GM18873 (cell line): ENCODE results near the gene INPP5A.
"Not testable (repeated sequence)": the region's sequence is repeated elsewhere in the genome, so short reads cannot be mapped to it uniquely, and the experiment has no call there.

ENCODE experiments used
- ATAC-seq: cut with Tn5 transposase; IDR thresholded peaks from one replicate; pipeline ENCODE4 v1.9.1; 2021; ENCODE audit warnings: mild to moderate bottlenecking, moderate library complexity, moderate number of reproducible peaks; ENCODE audit not compliant: unreplicated experiment, low FRiP score

The INPP5A gene

GRCh38 chr10:132546567-132547420 is 9.2 kb downstream of the INPP5A start:
- ATAC-seq = no peak

- no peak for ATAC-seq
Measured at GRCh38 chr10:132547421-132547861, 9.9 kb downstream of the INPP5A start.

- no peak for ATAC-seq
Measured at GRCh38 chr10:132548106-132548823, 10.7 kb downstream of the INPP5A start.

GRCh38 chr10:132548869-132549268 is 11.3 kb downstream of the INPP5A start:
- no peak for ATAC-seq

- ATAC-seq = no peak
Measured at GRCh38 chr10:132549371-132549770, 11.8 kb downstream of the INPP5A start.

GRCh38 chr10:132550366-132551092 is 12.9 kb downstream of the INPP5A start:
- ATAC-seq = no peak

GRCh38 chr10:132551093-132551807 is 13.7 kb downstream of the INPP5A start:
- peak; percentile 62 for ATAC-seq

GRCh38 chr10:132551808-132552130 is 14.2 kb downstream of the INPP5A start:
- no peak for ATAC-seq

GRCh38 chr10:132552635-132553034 is 15.0 kb downstream of the INPP5A start:
- not testable (repeated sequence) for ATAC-seq

- ATAC-seq = not testable (repeated sequence)
Measured at GRCh38 chr10:132553568-132553967, 16.0 kb downstream of the INPP5A start.

GRCh38 chr10:132554053-132554990 is 16.7 kb downstream of the INPP5A start:
- ATAC-seq = no peak

GRCh38 chr10:132554991-132555647 is 17.5 kb downstream of the INPP5A start:
- ATAC-seq = no peak

- no peak for ATAC-seq
Measured at GRCh38 chr10:132555648-132556575, 18.3 kb downstream of the INPP5A start.

GRCh38 chr10:132556994-132557441 is 19.4 kb downstream of the INPP5A start:
- ATAC-seq = no peak

GRCh38 chr10:132557696-132558515 is 20.3 kb downstream of the INPP5A start:
- no peak for ATAC-seq

- no peak for ATAC-seq
Measured at GRCh38 chr10:132558516-132559413, 21.2 kb downstream of the INPP5A start.
